LNCAP (cell line): ENCODE data around the gene GSK3B.

Experiments used
- TF ChIP-seq, protein P1 (sequence below): fragments of 450-650 bp; IDR thresholded peaks from 2 replicates; pipeline ENCODE4 v1.5.1; 2017; ENCODE audit warnings: mild to moderate bottlenecking

GSK3B gene

GRCh38 chr3:120111898-120112297, 17.7 kb upstream of the GSK3B start:
- TF ChIP-seq, protein P1, sequence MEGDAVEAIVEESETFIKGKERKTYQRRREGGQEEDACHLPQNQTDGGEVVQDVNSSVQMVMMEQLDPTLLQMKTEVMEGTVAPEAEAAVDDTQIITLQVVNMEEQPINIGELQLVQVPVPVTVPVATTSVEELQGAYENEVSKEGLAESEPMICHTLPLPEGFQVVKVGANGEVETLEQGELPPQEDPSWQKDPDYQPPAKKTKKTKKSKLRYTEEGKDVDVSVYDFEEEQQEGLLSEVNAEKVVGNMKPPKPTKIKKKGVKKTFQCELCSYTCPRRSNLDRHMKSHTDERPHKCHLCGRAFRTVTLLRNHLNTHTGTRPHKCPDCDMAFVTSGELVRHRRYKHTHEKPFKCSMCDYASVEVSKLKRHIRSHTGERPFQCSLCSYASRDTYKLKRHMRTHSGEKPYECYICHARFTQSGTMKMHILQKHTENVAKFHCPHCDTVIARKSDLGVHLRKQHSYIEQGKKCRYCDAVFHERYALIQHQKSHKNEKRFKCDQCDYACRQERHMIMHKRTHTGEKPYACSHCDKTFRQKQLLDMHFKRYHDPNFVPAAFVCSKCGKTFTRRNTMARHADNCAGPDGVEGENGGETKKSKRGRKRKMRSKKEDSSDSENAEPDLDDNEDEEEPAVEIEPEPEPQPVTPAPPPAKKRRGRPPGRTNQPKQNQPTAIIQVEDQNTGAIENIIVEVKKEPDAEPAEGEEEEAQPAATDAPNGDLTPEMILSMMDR = no peak

GRCh38 chr3:120103276-120103675, 9.0 kb upstream of the GSK3B start:
- TF ChIP-seq, protein P1 = no peak

- TF ChIP-seq, protein P1 = no peak
Measured at GRCh38 chr3:120102674-120103073, 8.4 kb upstream of the GSK3B start.

- TF ChIP-seq, protein P1 = no peak
Measured at GRCh38 chr3:120102232-120102631, 8.0 kb upstream of the GSK3B start.

DNA sequence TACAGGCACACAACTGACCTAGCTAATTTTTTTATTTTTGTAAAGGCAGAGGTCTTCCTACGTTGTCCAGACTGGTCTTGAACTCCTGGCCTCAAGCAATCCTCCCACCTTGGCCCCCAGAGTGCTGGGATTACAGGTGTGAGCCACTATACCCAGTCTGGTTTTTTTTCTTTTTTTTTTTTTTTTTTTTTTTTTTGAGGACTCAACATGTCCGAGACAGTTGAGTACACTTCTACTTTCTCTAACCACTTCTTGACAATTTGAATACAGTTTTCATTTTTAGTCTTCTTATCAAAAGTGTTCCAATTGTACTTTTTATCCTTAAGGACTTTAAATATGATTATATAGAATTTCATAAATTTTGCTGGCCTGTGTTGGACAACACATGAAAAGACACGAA, 7.4 kb upstream of the GSK3B start:
- TF ChIP-seq, protein P1 = no peak

GRCh38 chr3:120100711-120101110, 6.5 kb upstream of the GSK3B start:
- TF ChIP-seq, protein P1 = no peak

GRCh38 chr3:120098710-120099109, 4.5 kb upstream of the GSK3B start:
- TF ChIP-seq, protein P1 = no peak

- TF ChIP-seq, protein P1 = no peak
Measured at GRCh38 chr3:120095979-120096426, 1.8 kb upstream of the GSK3B start.
